Skeletal muscle tissue (tissue), 4 donors: ENCODE measurements around the gene P2RX5. TPM values are rescaled to one million over a fixed set of nuclear protein-coding genes. Genes with fewer than 3 reads are reported as not detected.
A peak's percentile ranks its signal among the peaks of the same experiment; 100 is the strongest.
"Not testable (repeated sequence)": the region's sequence is repeated elsewhere in the genome, so short reads cannot be mapped to it uniquely, and the experiment has no call there.

Source experiments
- H3K27ac ChIP-seq: one replicate; pipeline ENCODE4 v1.7.0; 2013; ENCODE audit warnings: mild to moderate bottlenecking, low read depth, low read length, inconsistent platforms
- H3K27me3 ChIP-seq, 3 donors: one replicate each; pipeline ENCODE4 v1.7.0; 2013; ENCODE audit warnings: low read length in 3 of 3; ENCODE audit not compliant: control insufficient read depth in 3 of 3, insufficient read depth in 3 of 3
- H3K36me3 ChIP-seq, 3 donors: one replicate each; pipeline ENCODE4 v1.7.0; 2013; ENCODE audit warnings: low read length in 3 of 3; ENCODE audit not compliant: control insufficient read depth in 3 of 3, insufficient read depth in 3 of 3
- H3K4me1 ChIP-seq, 3 donors: one replicate each; pipeline ENCODE4 v1.7.0; 2013; ENCODE audit warnings: low read length in 3 of 3, mild to moderate bottlenecking in 3 of 3; ENCODE audit not compliant: control insufficient read depth in 3 of 3, insufficient read depth in 3 of 3
- H3K4me3 ChIP-seq, 3 donors: one replicate each; pipeline ENCODE4 v1.7.0; 2013; ENCODE audit warnings: low read length in 3 of 3
- H3K9ac ChIP-seq, 3 donors: one replicate each; pipeline ENCODE4 v1.7.0; 2013; ENCODE audit warnings: low read length in 3 of 3, mild to moderate bottlenecking in 3 of 3, moderate library complexity in 2 of 3, low read depth in 1 of 3
- H3K9me3 ChIP-seq, 3 donors: one replicate each; pipeline ENCODE4 v1.7.0; 2013; ENCODE audit warnings: low read length in 3 of 3; ENCODE audit not compliant: control insufficient read depth in 3 of 3
- total RNA-seq: library from RNA; depleted of rRNA; stranded (reverse); fragments of >200 nt; gene quantifications from one replicate; pipeline ENCODE4 v1.2.3, GENCODE V29; 2014
- donor health status: Osteomylitis.

The P2RX5 gene, protein sequence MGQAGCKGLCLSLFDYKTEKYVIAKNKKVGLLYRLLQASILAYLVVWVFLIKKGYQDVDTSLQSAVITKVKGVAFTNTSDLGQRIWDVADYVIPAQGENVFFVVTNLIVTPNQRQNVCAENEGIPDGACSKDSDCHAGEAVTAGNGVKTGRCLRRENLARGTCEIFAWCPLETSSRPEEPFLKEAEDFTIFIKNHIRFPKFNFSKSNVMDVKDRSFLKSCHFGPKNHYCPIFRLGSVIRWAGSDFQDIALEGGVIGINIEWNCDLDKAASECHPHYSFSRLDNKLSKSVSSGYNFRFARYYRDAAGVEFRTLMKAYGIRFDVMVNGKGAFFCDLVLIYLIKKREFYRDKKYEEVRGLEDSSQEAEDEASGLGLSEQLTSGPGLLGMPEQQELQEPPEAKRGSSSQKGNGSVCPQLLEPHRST
- 13.0 TPM for total RNA-seq

DNA sequence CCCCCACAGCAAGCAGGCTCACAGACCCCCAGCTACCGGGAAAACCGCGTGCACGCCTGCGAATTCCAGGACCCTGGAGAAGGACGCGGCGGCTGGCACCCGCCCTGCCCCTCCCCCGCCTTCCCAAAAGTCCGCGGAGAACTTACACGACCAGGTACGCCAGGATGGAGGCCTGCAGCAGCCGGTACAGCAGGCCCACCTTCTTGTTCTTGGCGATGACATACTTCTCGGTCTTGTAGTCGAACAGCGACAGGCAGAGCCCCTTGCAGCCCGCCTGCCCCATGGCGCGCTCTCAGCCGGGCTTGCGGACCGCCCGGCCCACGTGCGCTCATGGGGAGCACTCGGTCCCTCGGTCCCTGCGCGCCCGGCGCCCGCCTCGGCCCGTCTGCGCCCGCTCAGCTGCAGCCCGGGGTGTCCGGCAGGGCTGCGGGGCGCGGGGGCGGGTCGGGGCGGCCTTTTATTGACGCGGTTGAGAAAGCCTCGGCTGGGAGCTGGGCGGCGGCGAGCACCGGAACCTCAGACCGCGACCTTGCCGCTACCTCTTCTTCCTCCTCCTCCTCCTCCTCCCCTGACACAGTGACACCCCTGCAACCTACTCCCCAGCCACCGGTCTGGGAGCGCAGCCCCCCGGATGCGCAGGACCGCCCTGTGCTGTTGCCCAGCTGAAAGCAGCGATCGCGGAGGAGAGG lies at the start of gene P2RX5:
P2RX5 (minus strand) TSS at position 433 of the 689 bp plus-strand sequence; CDS start at position 283, 150 bp downstream.
- peaks cover 0 to 15% (median 5%) of the 10 kb centered on the region in 3 donors for H3K27me3 ChIP-seq

DNA sequence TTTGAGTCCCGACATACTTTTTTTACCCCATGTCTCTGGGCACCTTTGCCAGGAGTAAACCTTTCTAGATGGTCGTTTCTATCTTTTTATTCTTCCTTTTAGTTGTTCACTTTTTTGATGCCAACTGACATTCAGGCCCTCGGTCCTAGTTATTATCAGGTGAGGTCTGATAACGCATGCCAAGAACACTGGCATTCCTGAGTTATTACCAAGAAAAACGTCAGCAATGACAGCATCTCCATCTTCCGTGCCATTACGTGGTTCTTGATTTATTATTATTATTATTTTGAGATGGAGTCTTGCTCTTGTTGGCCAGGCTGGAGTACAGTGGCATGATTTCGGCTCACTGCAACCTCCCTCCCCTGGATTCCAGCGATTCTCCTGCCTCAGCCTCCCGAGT lies 49.1 kb upstream of the P2RX5 start:
- no peak overlapping the region for H3K4me3 ChIP-seq
- H3K36me3 ChIP-seq, result no peaks in the 10 kb centered on the region
- no peaks in the 10 kb centered on the region for H3K4me1 ChIP-seq
- H3K9me3 ChIP-seq, result no peaks in the 10 kb centered on the region
- no peak overlapping the region for H3K9ac ChIP-seq
- H3K27ac ChIP-seq, result no peak overlapping the region
- peaks cover 0 to 5% (median 5%) of the 10 kb centered on the region in 3 donors for H3K27me3 ChIP-seq

More for the DNA sequence above, at the start of gene P2RX5:
- Histone ChIP-seq H3K4me3 (peak within 1 kb of the TSS; percentile 74 to 84 (median 75)), H3K4me1 (peaks cover 5 to 35% (median 16%) of the 10 kb centered on the region in 3 donors), H3K9me3 (no peaks in the 10 kb centered on the region), H3K27ac (peak within 1 kb of the TSS; percentile 99), H3K9ac (peak within 1 kb of the TSS; percentile 87 to 92 (median 91)), H3K36me3 (peaks cover 0 to 6% (median 6%) of the 10 kb centered on the region in 3 donors)

DNA sequence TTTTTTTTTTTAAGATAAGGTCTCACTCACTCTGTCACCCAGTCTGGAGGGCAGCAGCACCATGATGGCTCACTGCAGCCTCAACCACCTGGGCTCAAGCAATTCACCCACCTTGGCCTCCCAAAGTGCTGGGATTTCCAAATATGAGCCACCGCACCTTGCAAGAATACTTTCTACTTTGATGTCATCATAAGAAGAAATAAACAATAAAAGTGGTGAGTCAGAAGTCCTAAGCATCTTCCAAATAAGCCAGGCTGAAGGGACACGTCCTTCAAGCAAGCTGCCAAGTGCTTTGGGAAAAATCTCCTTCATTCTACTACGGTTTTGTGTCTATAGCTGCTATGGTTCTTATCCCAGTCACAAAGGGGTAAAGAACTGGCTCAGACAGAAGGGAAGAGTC lies 48.1 kb upstream of the P2RX5 start:
- H3K4me1 ChIP-seq, result no peaks in the 10 kb centered on the region
- peaks cover 0 to 5% (median 3%) of the 10 kb centered on the region in 3 donors for H3K27me3 ChIP-seq
- H3K36me3 ChIP-seq, result no peaks in the 10 kb centered on the region
- no peak overlapping the region for H3K27ac ChIP-seq
- H3K9ac ChIP-seq, result no peak overlapping the region
- H3K4me3 ChIP-seq, result no peak overlapping the region
- H3K9me3 ChIP-seq, result no peaks in the 10 kb centered on the region

DNA sequence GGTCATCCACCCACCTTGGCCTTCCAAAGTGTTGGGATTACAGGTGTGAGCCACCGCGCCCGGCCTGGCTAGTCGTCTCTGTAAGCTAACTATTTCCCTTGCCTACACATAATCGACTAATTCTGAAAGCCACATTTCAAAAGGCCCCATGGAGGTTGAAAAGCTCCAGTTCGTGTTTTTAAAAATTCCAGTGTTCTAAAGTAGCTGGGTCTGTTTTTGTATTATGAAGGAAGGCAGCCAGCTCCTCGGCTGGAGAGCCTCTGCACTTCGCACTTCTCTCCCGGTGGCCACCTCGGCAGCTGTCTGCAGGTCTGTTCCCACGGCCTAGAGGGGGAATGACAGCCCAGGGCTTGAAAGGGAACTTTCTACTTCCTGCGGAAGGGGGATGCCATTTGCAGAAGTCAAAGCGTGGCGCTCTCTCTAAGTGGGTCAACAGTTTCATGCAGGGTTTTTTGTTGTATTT lies 44.7 kb upstream of the P2RX5 start:
- Histone ChIP-seq H3K9ac (no peak overlapping the region), H3K4me3 (no peak overlapping the region), H3K4me1 (peaks cover 6 to 14% (median 8%) of the 10 kb centered on the region in 3 donors), H3K36me3 (no peaks in the 10 kb centered on the region), H3K27me3 (peaks cover 0 to under 1% (median 0%) of the 10 kb centered on the region in 3 donors), H3K9me3 (no peaks in the 10 kb centered on the region), H3K27ac (no peak overlapping the region)

DNA sequence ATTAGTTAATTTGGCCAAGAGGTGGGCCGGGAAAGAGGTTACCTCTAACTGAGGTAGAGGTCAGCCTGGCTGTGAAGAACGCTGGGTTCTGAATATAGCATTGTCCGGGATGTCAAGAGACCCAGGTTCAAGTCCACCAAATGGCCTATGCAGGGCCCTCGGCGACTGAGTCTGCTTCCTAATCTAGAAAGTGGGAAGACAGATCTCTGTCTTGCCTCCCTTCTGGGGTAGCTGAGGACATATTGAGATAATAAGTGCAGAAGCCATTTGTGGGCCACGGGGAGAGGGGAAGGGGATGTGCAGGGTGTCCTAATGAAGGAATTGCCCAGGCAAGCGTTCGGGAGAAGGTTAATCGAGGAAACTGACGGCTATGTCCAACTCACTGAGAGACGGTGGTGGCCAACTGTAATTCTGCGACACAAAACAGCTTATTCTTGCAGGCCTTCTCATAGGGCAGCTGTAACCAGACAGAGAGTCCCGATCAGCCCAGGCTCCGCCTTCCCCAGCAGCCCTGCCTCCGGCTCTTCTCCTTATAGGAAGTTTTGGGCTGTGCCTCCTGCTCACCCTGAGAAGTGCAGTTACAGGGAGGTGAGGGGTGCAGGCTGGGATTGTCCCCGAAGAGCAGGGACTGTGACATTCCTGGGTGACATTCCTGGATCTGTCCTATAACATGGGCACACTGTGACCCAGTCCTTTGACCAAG lies 43.6 kb upstream of the P2RX5 start:
- H3K4me3 ChIP-seq, result no peak overlapping the region
- H3K9ac ChIP-seq, result no peak overlapping the region
- no peaks in the 10 kb centered on the region for H3K27me3 ChIP-seq
- H3K36me3 ChIP-seq, result no peaks in the 10 kb centered on the region
- peaks cover 6 to 14% (median 8%) of the 10 kb centered on the region in 3 donors for H3K4me1 ChIP-seq
- no peak overlapping the region for H3K27ac ChIP-seq
- no peaks in the 10 kb centered on the region for H3K9me3 ChIP-seq

DNA sequence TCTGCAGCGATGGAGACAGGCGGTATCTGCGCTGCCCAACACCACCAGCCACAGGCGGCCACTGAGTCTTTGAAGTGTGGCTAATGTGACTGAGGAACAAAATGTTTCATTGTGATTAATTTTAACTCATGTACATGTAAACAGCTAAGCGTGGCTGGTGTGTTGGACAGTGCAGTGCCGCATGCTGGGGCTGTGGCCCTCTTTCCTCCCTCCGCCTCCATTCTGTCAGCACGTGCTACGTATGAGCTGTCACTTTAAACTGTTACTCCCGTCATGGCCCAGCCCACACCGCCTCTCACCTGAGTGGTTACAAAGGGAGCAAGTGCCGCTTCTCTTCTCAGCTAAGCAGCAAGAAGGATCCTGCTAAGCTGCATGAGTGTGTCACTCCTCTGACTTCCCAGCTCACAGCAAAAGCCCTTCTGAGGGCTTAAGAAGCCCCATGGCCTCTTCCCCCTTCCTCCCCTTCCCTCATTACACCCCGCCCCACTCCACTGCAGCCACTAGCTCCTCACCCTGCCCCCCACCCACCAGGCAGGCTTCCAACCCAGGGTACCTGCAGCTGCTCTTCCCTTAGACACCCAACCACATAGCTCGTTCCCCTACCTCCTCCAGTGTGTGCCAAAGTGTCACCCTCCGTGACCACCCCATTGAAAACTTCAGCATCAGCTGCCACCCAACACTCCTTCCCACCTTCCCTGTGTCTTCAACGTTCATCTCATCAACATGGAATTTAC lies 42.8 kb upstream of the P2RX5 start:
- Histone ChIP-seq H3K4me3 (peak overlapping the region in 2 of 3 donors; percentile 15 to 55), H3K9me3 (no peaks in the 10 kb centered on the region), H3K27ac (peak overlapping the region; percentile 58), H3K9ac (peak overlapping the region in 2 of 3 donors; percentile 64 to 76), H3K4me1 (peaks cover 6 to 14% (median 8%) of the 10 kb centered on the region in 3 donors), H3K36me3 (no peaks in the 10 kb centered on the region), H3K27me3 (no peaks in the 10 kb centered on the region)

DNA sequence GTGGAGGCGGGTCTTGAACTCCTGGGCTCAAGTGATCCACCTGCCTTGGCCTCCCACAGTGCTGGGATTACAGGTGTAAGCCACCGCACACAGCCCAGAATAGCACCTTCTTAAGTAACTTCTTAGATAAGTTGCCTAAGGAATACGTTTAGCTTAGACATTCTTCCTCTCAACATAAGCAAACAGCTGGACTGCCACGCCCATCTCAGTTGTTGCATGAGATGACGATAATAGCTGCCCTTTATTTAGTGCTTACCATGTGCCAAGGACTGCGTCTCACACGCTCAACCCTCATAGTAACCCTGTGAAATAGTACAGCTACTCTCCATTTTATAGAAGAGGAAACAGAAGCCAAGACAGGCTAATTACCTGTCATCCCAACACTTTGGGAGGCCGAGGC lies 39.6 kb upstream of the P2RX5 start:
- no peaks in the 10 kb centered on the region for H3K9me3 ChIP-seq
- no peaks in the 10 kb centered on the region for H3K27me3 ChIP-seq

DNA sequence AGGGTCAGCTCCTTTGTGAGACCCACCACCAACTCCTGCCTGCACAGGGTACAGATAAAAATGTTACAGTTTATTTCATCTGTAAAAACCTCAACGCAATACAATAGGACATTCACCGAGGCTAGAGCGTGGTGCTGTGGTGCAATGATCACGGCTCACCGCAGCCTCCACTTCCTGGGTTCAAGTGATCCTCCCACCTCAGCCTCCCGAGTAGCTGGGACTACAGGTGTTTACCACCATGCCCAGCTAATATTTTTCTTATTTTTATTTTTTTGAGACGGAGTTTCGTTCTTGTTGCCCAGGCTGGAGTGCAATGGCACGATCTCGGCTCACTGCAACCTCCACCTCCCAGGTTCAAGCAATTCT lies 38.9 kb upstream of the P2RX5 start:
- H3K4me1 ChIP-seq, result peaks cover 10 to 26% (median 18%) of the 10 kb centered on the region in 3 donors
- not testable (repeated sequence) for H3K9ac ChIP-seq, H3K27me3 ChIP-seq, H3K36me3 ChIP-seq, H3K9me3 ChIP-seq, H3K4me3 ChIP-seq, H3K27ac ChIP-seq

More for the DNA sequence above, 39.6 kb upstream of the P2RX5 start:
- Histone ChIP-seq H3K36me3 (no peaks in the 10 kb centered on the region), H3K4me3 (no peak overlapping the region), H3K4me1 (peaks cover 9 to 25% (median 17%) of the 10 kb centered on the region in 3 donors), H3K9ac (no peak overlapping the region), H3K27ac (no peak overlapping the region)

DNA sequence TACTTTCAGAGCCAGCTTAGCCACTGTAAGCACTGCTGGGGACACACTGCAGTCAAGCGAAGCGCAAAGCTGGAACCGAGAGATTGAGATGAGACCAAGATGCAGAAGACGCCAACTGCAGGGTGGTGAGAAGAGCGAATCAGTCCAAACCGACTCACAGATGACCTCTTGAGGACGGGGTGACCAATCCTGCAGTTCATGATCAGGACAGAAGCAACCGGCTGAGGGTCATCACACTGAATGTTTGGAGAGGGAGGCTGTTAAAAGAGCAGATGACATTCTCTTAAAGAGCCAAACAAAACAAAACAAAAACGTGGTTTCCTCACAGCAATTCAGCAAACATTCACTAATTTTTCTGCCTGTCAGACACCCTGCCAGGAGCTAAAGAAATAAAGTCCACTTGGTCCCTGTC lies 36.3 kb upstream of the P2RX5 start:
- Histone ChIP-seq H3K9ac (peak overlapping the region in 1 of 3 donors; percentile 19), H3K27me3 (no peaks in the 10 kb centered on the region), H3K9me3 (no peaks in the 10 kb centered on the region), H3K36me3 (no peaks in the 10 kb centered on the region), H3K4me1 (peaks cover 4 to 12% (median 10%) of the 10 kb centered on the region in 3 donors), H3K27ac (no peak overlapping the region), H3K4me3 (no peak overlapping the region)
